A549 (cell line): ENCODE results near the gene CEBPG. TPM values are rescaled to one million over a fixed set of nuclear protein-coding genes. Genes with fewer than 3 reads are reported as not detected.

Source experiments
- ATAC-seq, 2 experiments: fragments of 200-7000 bp in 1 of 2; fragments of >200 bp in 1 of 2; cut with Nextera tagmentation in 1 of 2; cut with Tn5 transposase in 1 of 2; 3 replicates each; pipeline versions ENCODE4 v1.8.0 to v1.9.1; 2018 to 2020; ENCODE audit warnings: mild to moderate bottlenecking in 1 of 2, moderate library complexity in 1 of 2
- CTCF ChIA-PET: fragments of 300-600 bp; sonication (Branson Sonifier 250); formaldehyde crosslinking; extraction: SDS; loops from one replicate; lab custom pipeline; 2021; ENCODE audit warnings: antibody characterized with exemption, inconsistent platforms; lab: Yijun Ruan, JAX
- POLR2A ChIA-PET: fragments of 350-600 bp; formaldehyde crosslinking; extraction: SDS; loops from one replicate; lab custom pipeline; 2021; ENCODE audit warnings: antibody characterized with exemption, inconsistent platforms; lab: Yijun Ruan, JAX
- DNase-seq, 2 experiments: peaks; one replicate each; pipeline versions ENCODE4 v3.0.0 to v3.0.0-alpha.2; 2011 to 2016; ENCODE audit warnings: low read depth in 1 of 2, low spot score in 1 of 2
- FAIRE-seq: peaks from 2 replicates; lab custom pipeline; 2011; peaks lifted over from hg19 to GRCh38; lab: Jason Lieb, UNC
- H3K27ac ChIP-seq, 2 experiments: fragments of >200 bp; sonication (Bioruptor Twin); formaldehyde crosslinking; 3 replicates each; pipeline ENCODE4 v1.5.1; 2016 to 2017
- H3K4me1 ChIP-seq: fragments of >200 bp; sonication (Bioruptor Twin); formaldehyde crosslinking; 3 replicates; pipeline ENCODE4 v1.6.1; 2016
- H3K4me2 ChIP-seq: fragments of >200 bp; sonication (Bioruptor Twin); formaldehyde crosslinking; 3 replicates; pipeline ENCODE4 v1.6.1; 2016
- H3K4me3 ChIP-seq: fragments of >200 bp; sonication (Bioruptor Twin); formaldehyde crosslinking; 3 replicates; pipeline ENCODE4 v1.5.1; 2016
- H3K9me3 ChIP-seq: fragments of >200 bp; sonication (Bioruptor Twin); formaldehyde crosslinking; 3 replicates; pipeline ENCODE4 v1.6.1; 2016
- ATOH8 ChIP-seq: fragments of 250-450 bp; sonication (Bioruptor Pico); IDR thresholded peaks from 2 replicates; pipeline ENCODE4 v1.5.0; 2020; ENCODE audit warnings: low read depth, mild to moderate bottlenecking, moderate library complexity
- CBX2 ChIP-seq: fragments of 200-600 bp; sonication (generic); IDR thresholded peaks from 2 replicates; pipeline ENCODE4 v1.6.1; 2016; ENCODE audit warnings: low read depth, mild to moderate bottlenecking, borderline replicate concordance
- CBX8 ChIP-seq: fragments of 200-600 bp; sonication (generic); IDR thresholded peaks from 2 replicates; pipeline ENCODE4 v1.6.1; 2016
- CHD2 ChIP-seq: fragments of 150-350 bp; IDR thresholded peaks from 2 replicates; pipeline ENCODE4 v1.6.1; 2014; ENCODE audit warnings: low read length; ENCODE audit not compliant: partially characterized antibody
- E2F6 ChIP-seq: IDR thresholded peaks from 2 replicates; pipeline ENCODE4 v1.6.1; 2012; ENCODE audit warnings: low read depth, borderline replicate concordance
- EHMT2 ChIP-seq: fragments of 200-600 bp; sonication (generic); IDR thresholded peaks from 2 replicates; pipeline ENCODE4 v1.6.1; 2016; ENCODE audit warnings: antibody characterized with exemption, low read depth, mild to moderate bottlenecking, moderate library complexity
- EP300 ChIP-seq, 2 experiments: fragments of >200 bp; sonication (Bioruptor Twin); formaldehyde crosslinking; IDR thresholded peaks; 2 replicates in 1 of 2; 3 replicates in 1 of 2; pipeline ENCODE4 v1.6.1; 2016 to 2017
- FOSL2 ChIP-seq, 2 experiments: fragments of 450-650 bp in 1 of 2; fragments of >200 bp in 1 of 2; sonication (Bioruptor Twin) in 1 of 2; formaldehyde crosslinking; IDR thresholded peaks; 2 replicates each; pipeline versions ENCODE4 v1.5.0 to v1.6.1; 2016 to 2020; ENCODE audit warnings: mild to moderate bottlenecking in 1 of 2, moderate library complexity in 1 of 2
- HMGXB4 ChIP-seq: fragments of 250-450 bp; sonication (Bioruptor Pico); IDR thresholded peaks from 2 replicates; pipeline ENCODE4 v1.5.0; 2021; ENCODE audit warnings: mild to moderate bottlenecking, moderate library complexity, borderline replicate concordance
- HOXB13 ChIP-seq: fragments of 250-450 bp; sonication (Bioruptor Pico); IDR thresholded peaks from 2 replicates; pipeline ENCODE4 v1.5.0; 2020; ENCODE audit warnings: low read depth, mild to moderate bottlenecking, moderate library complexity
- JUNB ChIP-seq: fragments of >200 bp; sonication (Bioruptor Twin); formaldehyde crosslinking; IDR thresholded peaks from 2 replicates; pipeline ENCODE4 v1.6.1; 2016
- MAX ChIP-seq: IDR thresholded peaks from 2 replicates; pipeline ENCODE4 v1.6.1; 2012
- NFE2L2 ChIP-seq: fragments of 150-350 bp; conservative IDR thresholded peaks from 2 replicates; pipeline ENCODE4 v1.6.1; 2014; ENCODE audit warnings: low read length
- RCOR1 ChIP-seq: fragments of 150-350 bp; IDR thresholded peaks from 2 replicates; pipeline ENCODE4 v1.6.1; 2014; ENCODE audit warnings: antibody characterized with exemption, low read length, low read depth
- RFX5 ChIP-seq: fragments of 450-650 bp; IDR thresholded peaks from 2 replicates; pipeline ENCODE4 v1.7.1; 2014; ENCODE audit warnings: antibody characterized with exemption, mild to moderate bottlenecking, moderate library complexity
- RNF2 ChIP-seq: fragments of 200-600 bp; sonication (generic); IDR thresholded peaks from 2 replicates; pipeline ENCODE4 v1.6.1; 2016; ENCODE audit warnings: low read depth, mild to moderate bottlenecking, antibody characterized with exemption, moderate library complexity, borderline replicate concordance
- SREBF2 ChIP-seq: fragments of 450-650 bp; IDR thresholded peaks from 2 replicates; pipeline ENCODE4 v1.6.1; 2014; ENCODE audit warnings: mild to moderate bottlenecking, moderate library complexity
- ZC3H11A ChIP-seq: fragments of 450-650 bp; IDR thresholded peaks from 2 replicates; pipeline ENCODE4 v1.6.1; 2014; ENCODE audit warnings: antibody characterized with exemption, mild to moderate bottlenecking
- ZNF302 ChIP-seq: fragments of 250-450 bp; sonication (Bioruptor Pico); IDR thresholded peaks from 2 replicates; pipeline ENCODE4 v1.9.0; 2021; ENCODE audit warnings: inconsistent platforms, mild to moderate bottlenecking, moderate library complexity
- WGBS: methylation state at CpG from one replicate; pipeline ENCODE4 v1.1.6; 2017; ENCODE audit errors: missing lambda C conversion rate; 5-methylcytosine and 5-hydroxymethylcytosine counted together
- polyA plus RNA-seq, 4 experiments: library from polyadenylated mRNA; depleted of rRNA in 3 of 4; stranded (reverse); fragments of >200 nt; fragmentation: RNase III in 1 of 4; extraction: RNeasy Plus Mini Kit Qiagen cat#74134 plus additional on column Dnase treatment in 1 of 4; gene quantifications; 2 replicates in 3 of 4; 3 replicates in 1 of 4; pipeline ENCODE4 v1.2.3, GENCODE V29; 2011 to 2017
- TF ChIP-seq, protein P1 (sequence below): fragments of >200 bp; sonication (Bioruptor Twin); formaldehyde crosslinking; IDR thresholded peaks from 3 replicates; pipeline ENCODE4 v1.6.1; 2016
- TF ChIP-seq, protein P2 (sequence below): fragments of 200-600 bp; sonication (generic); IDR thresholded peaks from 2 replicates; pipeline ENCODE4 v1.6.1; 2016; ENCODE audit warnings: antibody characterized with exemption, mild to moderate bottlenecking, moderate library complexity

CEBPG gene
- polyA plus RNA-seq, 2 of the 4 experiments (the other 2 are of a cell fraction): 34.3 to 138 TPM

- ChIA-PET CTCF (interaction anchor here (0.6 to 1.8 kb wide), 14 partner anchors 10 to 1256 kb away, joined by 3 to 6 read pairs (median 4); partner anchors contain the start of genes CEBPA and CEBPG), POLR2A (interaction anchor here (0.6 to 1.2 kb wide), 3 partner anchors 30 to 42 kb away, joined by 3 to 5 read pairs (median 3); partner anchors contain the start of gene CEBPG)
- FAIRE-seq (peak; percentile 56), ATAC-seq (peak; percentile 33 to 58; a peak in 4 of 6 replicates), DNase-seq (no peak)
- peak overlapping the region; percentile 21 for H3K4me2 ChIP-seq
- no peak overlapping the region for H3K27ac ChIP-seq
- 8% methylated on average over 12 of the region's 12 CpGs for WGBS
- no peaks in the 10 kb centered on the region for H3K9me3 ChIP-seq
- H3K4me1 ChIP-seq: peaks cover 12% of the 10 kb centered on the region; the same call in 2 of the 3 replicates
- TF ChIP-seq CHD2: no peak
- no peak for TF ChIP-seq RFX5
- no peak for TF ChIP-seq MAX
- TF ChIP-seq E2F6: no peak
- TF ChIP-seq FOSL2 (IDR thresholded peaks at IDR 0.05): no peak
- no peak for TF ChIP-seq FOSL2 (CRISPR knock-in tag; IDR thresholded peaks at IDR 0.05)
- no peak overlapping the region for H3K4me3 ChIP-seq
Measured at GRCh38 chr19:33343859-33344572, 29.5 kb upstream of the CEBPG start.

DNA sequence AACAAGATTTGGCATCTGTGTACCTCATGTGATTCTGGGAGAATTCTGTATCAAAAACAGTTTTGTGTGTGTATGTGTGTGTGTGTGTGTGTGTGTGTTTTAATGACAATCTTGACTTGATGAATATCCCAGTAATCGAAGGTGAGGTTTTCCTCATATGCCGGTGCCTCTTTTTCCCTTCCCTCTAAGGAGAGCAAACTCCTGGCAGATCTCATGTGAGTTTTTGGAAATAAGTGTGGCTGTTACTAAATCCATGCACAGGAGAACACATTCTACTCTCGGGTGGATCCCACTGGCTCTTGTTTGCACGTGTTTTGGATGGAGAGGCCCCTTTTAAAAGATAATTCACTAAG lies 29.0 kb upstream of the CEBPG start:
- H3K9me3 ChIP-seq: no peaks in the 10 kb centered on the region
- 35% methylated on average over 4 of the region's 4 CpGs for WGBS
- H3K27ac ChIP-seq: no peak overlapping the region
- FAIRE-seq (peak; percentile 93), DNase-seq (no peak), ATAC-seq (no peak)
- no peak for TF ChIP-seq HMGXB4 (CRISPR knock-in tag)
- TF ChIP-seq EP300 (IDR thresholded peaks at IDR 0.05): no peak
- TF ChIP-seq ZC3H11A: no peak
- TF ChIP-seq CBX8: no peak
- TF ChIP-seq HOXB13 (CRISPR knock-in tag): no peak
- TF ChIP-seq NFE2L2: no peak
- no peak for TF ChIP-seq RFX5
- no peak for TF ChIP-seq RNF2
- TF ChIP-seq SREBF2: no peak
- TF ChIP-seq CBX2: no peak
- no peak for TF ChIP-seq JUNB
- TF ChIP-seq EHMT2: no peak
- no peak for TF ChIP-seq FOSL2 (IDR thresholded peaks at IDR 0.05)
- TF ChIP-seq FOSL2 (CRISPR knock-in tag; IDR thresholded peaks at IDR 0.05): no peak
- no peak for TF ChIP-seq ATOH8 (CRISPR knock-in tag)
- TF ChIP-seq, protein P1, sequence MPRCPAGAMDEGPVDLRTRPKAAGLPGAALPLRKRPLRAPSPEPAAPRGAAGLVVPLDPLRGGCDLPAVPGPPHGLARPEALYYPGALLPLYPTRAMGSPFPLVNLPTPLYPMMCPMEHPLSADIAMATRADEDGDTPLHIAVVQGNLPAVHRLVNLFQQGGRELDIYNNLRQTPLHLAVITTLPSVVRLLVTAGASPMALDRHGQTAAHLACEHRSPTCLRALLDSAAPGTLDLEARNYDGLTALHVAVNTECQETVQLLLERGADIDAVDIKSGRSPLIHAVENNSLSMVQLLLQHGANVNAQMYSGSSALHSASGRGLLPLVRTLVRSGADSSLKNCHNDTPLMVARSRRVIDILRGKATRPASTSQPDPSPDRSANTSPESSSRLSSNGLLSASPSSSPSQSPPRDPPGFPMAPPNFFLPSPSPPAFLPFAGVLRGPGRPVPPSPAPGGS: no peak
- TF ChIP-seq, protein P2, sequence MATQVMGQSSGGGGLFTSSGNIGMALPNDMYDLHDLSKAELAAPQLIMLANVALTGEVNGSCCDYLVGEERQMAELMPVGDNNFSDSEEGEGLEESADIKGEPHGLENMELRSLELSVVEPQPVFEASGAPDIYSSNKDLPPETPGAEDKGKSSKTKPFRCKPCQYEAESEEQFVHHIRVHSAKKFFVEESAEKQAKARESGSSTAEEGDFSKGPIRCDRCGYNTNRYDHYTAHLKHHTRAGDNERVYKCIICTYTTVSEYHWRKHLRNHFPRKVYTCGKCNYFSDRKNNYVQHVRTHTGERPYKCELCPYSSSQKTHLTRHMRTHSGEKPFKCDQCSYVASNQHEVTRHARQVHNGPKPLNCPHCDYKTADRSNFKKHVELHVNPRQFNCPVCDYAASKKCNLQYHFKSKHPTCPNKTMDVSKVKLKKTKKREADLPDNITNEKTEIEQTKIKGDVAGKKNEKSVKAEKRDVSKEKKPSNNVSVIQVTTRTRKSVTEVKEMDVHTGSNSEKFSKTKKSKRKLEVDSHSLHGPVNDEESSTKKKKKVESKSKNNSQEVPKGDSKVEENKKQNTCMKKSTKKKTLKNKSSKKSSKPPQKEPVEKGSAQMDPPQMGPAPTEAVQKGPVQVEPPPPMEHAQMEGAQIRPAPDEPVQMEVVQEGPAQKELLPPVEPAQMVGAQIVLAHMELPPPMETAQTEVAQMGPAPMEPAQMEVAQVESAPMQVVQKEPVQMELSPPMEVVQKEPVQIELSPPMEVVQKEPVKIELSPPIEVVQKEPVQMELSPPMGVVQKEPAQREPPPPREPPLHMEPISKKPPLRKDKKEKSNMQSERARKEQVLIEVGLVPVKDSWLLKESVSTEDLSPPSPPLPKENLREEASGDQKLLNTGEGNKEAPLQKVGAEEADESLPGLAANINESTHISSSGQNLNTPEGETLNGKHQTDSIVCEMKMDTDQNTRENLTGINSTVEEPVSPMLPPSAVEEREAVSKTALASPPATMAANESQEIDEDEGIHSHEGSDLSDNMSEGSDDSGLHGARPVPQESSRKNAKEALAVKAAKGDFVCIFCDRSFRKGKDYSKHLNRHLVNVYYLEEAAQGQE: no peak
- TF ChIP-seq ZNF302 (CRISPR knock-in tag): no peak
- no peak for TF ChIP-seq RCOR1
- ChIA-PET CTCF (interaction anchor here (0.6 to 1.8 kb wide), 10 partner anchors 11 to 200 kb away, joined by 3 to 6 read pairs (median 4); partner anchors contain the start of genes CEBPA and CEBPG), POLR2A (interaction anchor here (0.6 to 1.2 kb wide), 3 partner anchors 29 to 43 kb away, joined by 3 to 5 read pairs (median 3); partner anchors contain the start of gene CEBPG)
- H3K4me1 ChIP-seq: peaks cover 10% of the 10 kb centered on the region; the same call in 2 of the 3 replicates
- H3K4me3 ChIP-seq: no peak overlapping the region
- H3K4me2 ChIP-seq: peak overlapping the region; percentile 21
